Measurements from ENCODE around the gene TESMIN.

GRCh38 chr11:68735125-68735524 is 16.2 kb downstream of the TESMIN start:
- TF ChIP-seq PREB (CRISPR knock-in tag; IDR thresholded peaks at IDR 0.05; ENCODE audit: borderline replicate concordance) (no peak), CTCF (IDR thresholded peaks at IDR 0.05) (no peak), RORB (CRISPR knock-in tag; IDR thresholded peaks at IDR 0.05) (no peak), NFYB (CRISPR knock-in tag; conservative IDR thresholded peaks at IDR 0.05; ENCODE audit: low read depth) (no peak), FOXJ3 (CRISPR knock-in tag; IDR thresholded peaks at IDR 0.05; ENCODE audit: borderline replicate concordance) (no peak), CREB1 (CRISPR knock-in tag; IDR thresholded peaks at IDR 0.05) (no peak), SP1 (CRISPR knock-in tag; conservative IDR thresholded peaks at IDR 0.05) (no peak), FOXP4 (CRISPR knock-in tag; IDR thresholded peaks at IDR 0.05) (no peak), TEAD4 (CRISPR knock-in tag; IDR thresholded peaks at IDR 0.05) (no peak)
